ENCODE measurements around the gene HECTD1.
"Not testable (repeated sequence)": the region's sequence is repeated elsewhere in the genome, so short reads cannot be mapped to it uniquely, and the experiment has no call there.

DNA sequence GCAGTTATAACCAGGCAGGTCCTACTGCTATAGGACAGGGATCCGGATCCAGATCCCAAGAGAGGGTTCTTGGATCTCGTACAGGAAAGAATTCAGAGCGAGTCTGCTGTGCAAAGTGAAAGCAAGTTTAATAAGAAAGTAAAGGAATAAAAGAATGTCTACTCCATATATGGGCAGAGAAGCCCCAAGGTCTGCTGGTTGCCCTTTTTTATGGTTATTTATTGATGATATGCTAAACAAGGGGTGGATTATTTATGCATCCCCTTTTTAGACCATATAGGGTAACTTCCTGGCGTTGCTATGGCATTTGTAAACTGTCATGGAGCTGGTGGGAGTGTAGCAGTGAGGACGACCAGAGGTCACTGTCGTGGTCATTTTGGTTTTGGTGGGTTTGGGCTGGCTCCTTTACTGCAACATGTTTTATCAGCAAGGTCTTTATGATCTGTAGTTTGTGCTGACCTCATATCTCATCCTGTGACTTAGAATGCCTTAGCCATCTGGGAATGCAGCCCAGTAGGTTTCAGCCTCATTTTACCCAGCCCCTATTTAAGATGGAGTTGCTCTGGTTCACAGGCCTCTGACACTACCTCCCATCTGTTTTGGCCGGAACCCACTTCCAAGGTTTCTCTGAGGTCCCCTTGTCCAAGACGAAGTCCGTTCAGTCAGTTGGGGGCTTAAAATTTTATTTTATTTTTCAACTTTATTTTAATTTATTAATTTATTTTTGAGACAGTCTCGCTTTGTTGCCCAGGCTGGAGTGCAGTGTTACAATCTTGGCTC is 34.8 kb upstream of the HECTD1 start:
- TF ChIP-seq, protein P1, sequence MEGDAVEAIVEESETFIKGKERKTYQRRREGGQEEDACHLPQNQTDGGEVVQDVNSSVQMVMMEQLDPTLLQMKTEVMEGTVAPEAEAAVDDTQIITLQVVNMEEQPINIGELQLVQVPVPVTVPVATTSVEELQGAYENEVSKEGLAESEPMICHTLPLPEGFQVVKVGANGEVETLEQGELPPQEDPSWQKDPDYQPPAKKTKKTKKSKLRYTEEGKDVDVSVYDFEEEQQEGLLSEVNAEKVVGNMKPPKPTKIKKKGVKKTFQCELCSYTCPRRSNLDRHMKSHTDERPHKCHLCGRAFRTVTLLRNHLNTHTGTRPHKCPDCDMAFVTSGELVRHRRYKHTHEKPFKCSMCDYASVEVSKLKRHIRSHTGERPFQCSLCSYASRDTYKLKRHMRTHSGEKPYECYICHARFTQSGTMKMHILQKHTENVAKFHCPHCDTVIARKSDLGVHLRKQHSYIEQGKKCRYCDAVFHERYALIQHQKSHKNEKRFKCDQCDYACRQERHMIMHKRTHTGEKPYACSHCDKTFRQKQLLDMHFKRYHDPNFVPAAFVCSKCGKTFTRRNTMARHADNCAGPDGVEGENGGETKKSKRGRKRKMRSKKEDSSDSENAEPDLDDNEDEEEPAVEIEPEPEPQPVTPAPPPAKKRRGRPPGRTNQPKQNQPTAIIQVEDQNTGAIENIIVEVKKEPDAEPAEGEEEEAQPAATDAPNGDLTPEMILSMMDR (IDR thresholded peaks at IDR 0.05), result not testable (repeated sequence)
- TF ChIP-seq POLR2A (IDR thresholded peaks at IDR 0.05), result not testable (repeated sequence)

All from testis (tissue), 2 donors.